B cell (primary cell): Measurements from ENCODE around the gene EARS2.

Experiments used
- EZH2 ChIP-seq: IDR thresholded peaks from 2 replicates; pipeline ENCODE4 v1.6.1; 2012; ENCODE audit warnings: borderline replicate concordance, low read depth, mild to moderate bottlenecking, moderate library complexity, low read length; ENCODE audit not compliant: insufficient read depth, poor library complexity, severe bottlenecking
- TF ChIP-seq, protein P1 (sequence below): fragments of 200-600 bp; IDR thresholded peaks from one replicate; pipeline ENCODE4 v1.8.0; 2022; ENCODE audit warnings: antibody characterized with exemption, mild to moderate bottlenecking

DNA sequence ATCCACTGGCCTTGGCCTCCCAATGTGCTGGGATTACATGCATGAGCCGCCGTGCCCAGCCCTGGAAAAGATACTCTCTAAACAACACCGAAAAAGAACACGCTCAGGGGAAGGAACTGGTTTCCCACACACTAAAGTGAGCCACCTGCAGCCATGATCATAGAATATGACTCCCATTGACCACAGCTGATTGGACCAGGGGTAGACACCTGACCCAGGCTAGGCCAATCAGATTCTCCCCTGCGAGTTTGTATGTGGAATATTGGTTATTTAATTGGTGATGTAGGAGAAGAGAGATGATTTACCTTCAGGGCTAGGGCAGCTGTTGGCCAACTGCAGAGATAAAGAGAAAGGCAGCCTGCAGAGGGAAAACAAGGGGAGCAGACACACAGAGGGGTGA, 37.9 kb downstream of the EARS2 start:
- TF ChIP-seq, protein P1, sequence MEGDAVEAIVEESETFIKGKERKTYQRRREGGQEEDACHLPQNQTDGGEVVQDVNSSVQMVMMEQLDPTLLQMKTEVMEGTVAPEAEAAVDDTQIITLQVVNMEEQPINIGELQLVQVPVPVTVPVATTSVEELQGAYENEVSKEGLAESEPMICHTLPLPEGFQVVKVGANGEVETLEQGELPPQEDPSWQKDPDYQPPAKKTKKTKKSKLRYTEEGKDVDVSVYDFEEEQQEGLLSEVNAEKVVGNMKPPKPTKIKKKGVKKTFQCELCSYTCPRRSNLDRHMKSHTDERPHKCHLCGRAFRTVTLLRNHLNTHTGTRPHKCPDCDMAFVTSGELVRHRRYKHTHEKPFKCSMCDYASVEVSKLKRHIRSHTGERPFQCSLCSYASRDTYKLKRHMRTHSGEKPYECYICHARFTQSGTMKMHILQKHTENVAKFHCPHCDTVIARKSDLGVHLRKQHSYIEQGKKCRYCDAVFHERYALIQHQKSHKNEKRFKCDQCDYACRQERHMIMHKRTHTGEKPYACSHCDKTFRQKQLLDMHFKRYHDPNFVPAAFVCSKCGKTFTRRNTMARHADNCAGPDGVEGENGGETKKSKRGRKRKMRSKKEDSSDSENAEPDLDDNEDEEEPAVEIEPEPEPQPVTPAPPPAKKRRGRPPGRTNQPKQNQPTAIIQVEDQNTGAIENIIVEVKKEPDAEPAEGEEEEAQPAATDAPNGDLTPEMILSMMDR, result no peak
- TF ChIP-seq EZH2, result no peak
